ENCODE results near the gene WDR1. TPM values are rescaled to one million over a fixed set of nuclear protein-coding genes. Genes with fewer than 3 reads are reported as not detected.

WDR1 gene
- total RNA-seq, 1 experiment from 2014 or later, result 367 TPM

- Histone ChIP-seq H3K9me3 (ENCODE audit: control insufficient read depth, low read depth, low read length) (no peaks in the 10 kb centered on the region), H2BK15ac (ENCODE audit: low read depth, low read length) (no peak overlapping the region), H3K79me1 (ENCODE audit: insufficient read depth, low read depth, low read length, poor library complexity, severe bottlenecking) (no peaks in the 10 kb centered on the region), H2AFZ (ENCODE audit: low read length) (no peak overlapping the region), H3K23ac (ENCODE audit: insufficient read length, low read depth, low read length) (no peak overlapping the region), H2BK20ac (ENCODE audit: low read depth, low read length, poor library complexity, severe bottlenecking) (no peak overlapping the region), H4K91ac (ENCODE audit: insufficient read length, low read depth, low read length) (no peak overlapping the region), H4K5ac (ENCODE audit: insufficient read length, low read depth, low read length) (no peak overlapping the region), H3T11ph (ENCODE audit: low read length) (no peak overlapping the region), H3K9ac (ENCODE audit: extremely low read depth, insufficient read length, low read length) (no peak overlapping the region), H2BK120ac (ENCODE audit: low read depth, low read length, poor library complexity, severe bottlenecking) (no peak overlapping the region), H2BK12ac (ENCODE audit: insufficient read length, low read depth, low read length) (no peak overlapping the region), H2AK5ac (ENCODE audit: insufficient read length, low read length) (no peak overlapping the region), H3K27ac (ENCODE audit: insufficient read length, low read depth, low read length) (no peak overlapping the region), H2BK5ac (ENCODE audit: insufficient read length, low read length) (no peak overlapping the region), H3K56ac (ENCODE audit: insufficient read length, low read depth, low read length) (no peak overlapping the region), H3K4me1 (ENCODE audit: insufficient read depth, low read length) (no peaks in the 10 kb centered on the region; the same call in 1 of the 2 replicates), H4K20me1 (ENCODE audit: control insufficient read depth, insufficient read depth, insufficient read length) (no peaks in the 10 kb centered on the region), H4K8ac (replicated peaks; ENCODE audit: insufficient read length, low read depth, low read length) (no peak overlapping the region), H3K79me2 (ENCODE audit: insufficient read depth, low read length) (no peaks in the 10 kb centered on the region), H3K4ac (ENCODE audit: low read depth, low read length) (no peak overlapping the region), H3K4me2 (ENCODE audit: insufficient read depth, insufficient read length, low read length) (no peak overlapping the region), H3K23me2 (ENCODE audit: insufficient read length, low read depth, low read length, poor library complexity, severe bottlenecking) (no peaks in the 10 kb centered on the region), H3K14ac (ENCODE audit: insufficient read depth, low read length) (no peak overlapping the region), H3K27me3 (ENCODE audit: insufficient read depth, low read length) (no peaks in the 10 kb centered on the region), H3K18ac (ENCODE audit: insufficient read length, low read depth, low read length) (no peak overlapping the region)
- Mint-ChIP-seq H3K27me3 (ENCODE audit: low read depth) (peaks cover 7% of the 10 kb centered on the region), H3K36me3 (ENCODE audit: insufficient read depth in 1 of 3, low read depth in 3 of 3) (peaks cover 0 to 8% (median 1%) of the 10 kb centered on the region in 3 experiments; a peak in 4 of 7 replicates), H3K4me3 (no peak overlapping the region), H3K27ac (no peak overlapping the region), H3K9me3 (peaks cover 9% of the 10 kb centered on the region in 2 experiments; a peak in 4 of 5 replicates), H3K4me1 (peaks cover 15 to 19% of the 10 kb centered on the region in 2 experiments)
- WGBS (ENCODE audit: extremely low coverage, insufficient read length, low lambda C conversion rate), result no CpG with 5 or more reads among the region's 1 CpG
- no peak for DNase-seq
- no peak for TF ChIP-seq CTCF (conservative IDR thresholded peaks at IDR 0.05)
These were observed 71.1 kb downstream of the WDR1 start for GRCh38 chr4:10045481-10045880.

All from H9 (cell line).